Liver (tissue), 9 donors: ENCODE results near the gene LGR5. TPM values are rescaled to one million over a fixed set of nuclear protein-coding genes. Genes with fewer than 3 reads are reported as not detected.

ENCODE experiments used
- DNase-seq: peaks from one replicate; pipeline ENCODE4 v3.0.0-alpha.2; 2017; ENCODE audit warnings: low spot score
- H3K27ac ChIP-seq, 2 donors: one replicate each; pipeline ENCODE4 v1.7.0; 2013; ENCODE audit warnings: inconsistent platforms in 2 of 2, low read length in 2 of 2, control low read depth in 1 of 2, low read depth in 1 of 2, mild to moderate bottlenecking in 1 of 2
- H3K27me3 ChIP-seq, 4 donors: one replicate each; pipeline versions ENCODE4 v1.6.1 to v1.7.0; 2013; ENCODE audit warnings: low read length in 3 of 4, inconsistent platforms in 1 of 4, mild to moderate bottlenecking in 1 of 4, moderate library complexity in 1 of 4; ENCODE audit not compliant: control insufficient read depth in 4 of 4, insufficient read depth in 4 of 4
- H3K36me3 ChIP-seq, 4 donors: one replicate each; pipeline versions ENCODE4 v1.6.1 to v1.7.0; 2013; ENCODE audit warnings: low read length in 3 of 4, mild to moderate bottlenecking in 3 of 4, low read depth in 1 of 4, moderate library complexity in 1 of 4; ENCODE audit not compliant: control insufficient read depth in 4 of 4, insufficient read depth in 3 of 4
- H3K4me1 ChIP-seq, 4 donors: one replicate each; pipeline versions ENCODE4 v1.6.1 to v1.7.0; 2013; ENCODE audit warnings: low read length in 3 of 4, mild to moderate bottlenecking in 3 of 4, moderate library complexity in 1 of 4; ENCODE audit not compliant: control insufficient read depth in 4 of 4, insufficient read depth in 4 of 4
- H3K4me3 ChIP-seq, 3 donors: one replicate each; pipeline versions ENCODE4 v1.6.1 to v1.7.0; 2013; ENCODE audit warnings: low read length in 3 of 3, control low read depth in 1 of 3, low read depth in 1 of 3, mild to moderate bottlenecking in 1 of 3
- H3K9ac ChIP-seq, 2 donors: one replicate each; pipeline ENCODE4 v1.7.0; 2013; ENCODE audit warnings: low read length in 2 of 2, mild to moderate bottlenecking in 2 of 2, moderate library complexity in 2 of 2, control low read depth in 1 of 2, low read depth in 1 of 2
- H3K9me3 ChIP-seq, 4 donors: one replicate each; pipeline versions ENCODE4 v1.6.1 to v1.7.0; 2013; ENCODE audit warnings: low read length in 3 of 4; ENCODE audit not compliant: control insufficient read depth in 4 of 4
- EGR1 ChIP-seq, 2 donors: IDR thresholded peaks; 2 replicates each; pipeline ENCODE4 v1.6.1; 2016 to 2018; ENCODE audit warnings: antibody characterized with exemption in 2 of 2, low read depth in 2 of 2
- FOXA1 ChIP-seq: IDR thresholded peaks from 2 replicates; pipeline ENCODE4 v1.6.1; 2016; ENCODE audit warnings: antibody characterized with exemption
- FOXA2 ChIP-seq: IDR thresholded peaks from 2 replicates; pipeline ENCODE4 v1.6.1; 2016; ENCODE audit warnings: antibody characterized with exemption
- GABPA ChIP-seq, 2 donors: IDR thresholded peaks in 1 of 2; conservative IDR thresholded peaks in 1 of 2; 2 replicates each; pipeline ENCODE4 v1.6.1; 2016; ENCODE audit warnings: antibody characterized with exemption in 2 of 2, mild to moderate bottlenecking in 1 of 2, moderate library complexity in 1 of 2
- HNF4G ChIP-seq: IDR thresholded peaks from 2 replicates; pipeline ENCODE4 v1.6.1; 2016; ENCODE audit warnings: antibody characterized with exemption
- JUND ChIP-seq, 2 donors: IDR thresholded peaks; 2 replicates each; pipeline ENCODE4 v1.6.1; 2016; ENCODE audit warnings: antibody characterized with exemption in 2 of 2
- NR2F2 ChIP-seq: IDR thresholded peaks from 2 replicates; pipeline ENCODE4 v1.6.1; 2016; ENCODE audit warnings: antibody characterized with exemption
- RAD21 ChIP-seq, 2 donors: IDR thresholded peaks; 2 replicates each; pipeline ENCODE4 v1.6.1; 2016; ENCODE audit warnings: antibody characterized with exemption in 2 of 2, mild to moderate bottlenecking in 2 of 2
- RXRA ChIP-seq, 2 donors: IDR thresholded peaks; 2 replicates each; pipeline ENCODE4 v1.6.1; 2017 to 2018; ENCODE audit warnings: antibody characterized with exemption in 2 of 2, mild to moderate bottlenecking in 1 of 2
- SP1 ChIP-seq: IDR thresholded peaks from 2 replicates; pipeline ENCODE4 v1.6.1; 2018; ENCODE audit warnings: antibody characterized with exemption, mild to moderate bottlenecking
- TAF1 ChIP-seq: conservative IDR thresholded peaks from 2 replicates; pipeline ENCODE4 v1.6.1; 2016; ENCODE audit warnings: antibody characterized with exemption, mild to moderate bottlenecking
- WGBS: extraction: QIAGEN DNeasy Blood & Tissue Kit; methylation state at CpG from one replicate; pipeline ENCODE4 v1.1.7; 2013; 5-methylcytosine and 5-hydroxymethylcytosine counted together
- polyA plus RNA-seq, 2 donors: library from polyadenylated mRNA; stranded (reverse) in 1 of 2; unstranded in 1 of 2; fragments of 200-250 nt in 1 of 2; fragments of >200 nt in 1 of 2; fragmentation: Nextera tagmentation in 1 of 2; extraction: Ambion mirVana in 1 of 2; gene quantifications; one replicate each; pipeline versions ENCODE4 v1.2.1 to v1.2.3, GENCODE V29; 2013 to 2015
- total RNA-seq, 2 donors: library from RNA; depleted of rRNA; stranded (reverse); fragments of >200 nt; gene quantifications; one replicate each; pipeline ENCODE4 v1.2.3, GENCODE V29; 2014
- TF ChIP-seq, protein P1 (sequence below): IDR thresholded peaks from 2 replicates; pipeline ENCODE4 v1.6.1; 2016; ENCODE audit warnings: antibody characterized with exemption, mild to moderate bottlenecking
- TF ChIP-seq, protein P2 (sequence below): fragments of 150-350 bp; IDR thresholded peaks from 2 replicates; pipeline ENCODE4 v1.5.1; 2017; ENCODE audit warnings: improper control_type of control experiment, low read depth, low read length; ENCODE audit not compliant: missing input control
- TF ChIP-seq, protein P3 (sequence below): IDR thresholded peaks from 2 replicates; pipeline ENCODE4 v1.6.1; 2016; ENCODE audit warnings: antibody characterized with exemption
- TF ChIP-seq, protein P4 (sequence below): IDR thresholded peaks from 2 replicates; pipeline ENCODE4 v1.6.1; 2016; ENCODE audit warnings: antibody characterized with exemption
- donor health status: healthy.
- donor health status: healthy.
- donor health status: healthy.
- donor health status: healthy.
- donor health status: healthy.

Gene LGR5
- total and polyA plus RNA-seq, 4 donors: 0.17 to 0.99 (median 0.82) TPM

DNA sequence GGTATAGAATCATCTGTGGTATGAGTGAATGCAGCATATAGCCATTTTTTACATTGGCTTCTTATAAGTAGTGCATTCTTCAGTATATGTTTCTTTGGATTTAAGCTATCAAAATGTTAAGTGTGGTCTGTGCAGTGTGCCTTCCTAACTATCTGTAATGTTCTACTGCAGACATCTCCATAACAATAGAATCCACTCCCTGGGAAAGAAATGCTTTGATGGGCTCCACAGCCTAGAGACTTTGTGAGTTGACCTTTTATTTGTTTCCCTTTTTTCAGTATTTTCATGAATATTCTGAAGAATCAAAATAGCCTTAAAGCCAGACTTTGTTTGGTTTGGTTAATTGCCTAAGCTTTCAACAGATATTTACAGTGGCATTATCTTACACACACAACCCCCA, 116.8 kb downstream of the LGR5 start:
- DNase-seq: no peak
- Histone ChIP-seq H3K27ac (no peak overlapping the region), H3K36me3 (no peaks in the 10 kb centered on the region), H3K27me3 (no peaks in the 10 kb centered on the region), H3K4me1 (peaks cover 0 to 9% (median 1%) of the 10 kb centered on the region in 4 donors), H3K9ac (no peak overlapping the region), H3K4me3 (no peak overlapping the region), H3K9me3 (no peaks in the 10 kb centered on the region)
- TF ChIP-seq JUND (IDR thresholded peaks at IDR 0.05): no peak
- no peak for TF ChIP-seq FOXA2
- TF ChIP-seq, protein P1, sequence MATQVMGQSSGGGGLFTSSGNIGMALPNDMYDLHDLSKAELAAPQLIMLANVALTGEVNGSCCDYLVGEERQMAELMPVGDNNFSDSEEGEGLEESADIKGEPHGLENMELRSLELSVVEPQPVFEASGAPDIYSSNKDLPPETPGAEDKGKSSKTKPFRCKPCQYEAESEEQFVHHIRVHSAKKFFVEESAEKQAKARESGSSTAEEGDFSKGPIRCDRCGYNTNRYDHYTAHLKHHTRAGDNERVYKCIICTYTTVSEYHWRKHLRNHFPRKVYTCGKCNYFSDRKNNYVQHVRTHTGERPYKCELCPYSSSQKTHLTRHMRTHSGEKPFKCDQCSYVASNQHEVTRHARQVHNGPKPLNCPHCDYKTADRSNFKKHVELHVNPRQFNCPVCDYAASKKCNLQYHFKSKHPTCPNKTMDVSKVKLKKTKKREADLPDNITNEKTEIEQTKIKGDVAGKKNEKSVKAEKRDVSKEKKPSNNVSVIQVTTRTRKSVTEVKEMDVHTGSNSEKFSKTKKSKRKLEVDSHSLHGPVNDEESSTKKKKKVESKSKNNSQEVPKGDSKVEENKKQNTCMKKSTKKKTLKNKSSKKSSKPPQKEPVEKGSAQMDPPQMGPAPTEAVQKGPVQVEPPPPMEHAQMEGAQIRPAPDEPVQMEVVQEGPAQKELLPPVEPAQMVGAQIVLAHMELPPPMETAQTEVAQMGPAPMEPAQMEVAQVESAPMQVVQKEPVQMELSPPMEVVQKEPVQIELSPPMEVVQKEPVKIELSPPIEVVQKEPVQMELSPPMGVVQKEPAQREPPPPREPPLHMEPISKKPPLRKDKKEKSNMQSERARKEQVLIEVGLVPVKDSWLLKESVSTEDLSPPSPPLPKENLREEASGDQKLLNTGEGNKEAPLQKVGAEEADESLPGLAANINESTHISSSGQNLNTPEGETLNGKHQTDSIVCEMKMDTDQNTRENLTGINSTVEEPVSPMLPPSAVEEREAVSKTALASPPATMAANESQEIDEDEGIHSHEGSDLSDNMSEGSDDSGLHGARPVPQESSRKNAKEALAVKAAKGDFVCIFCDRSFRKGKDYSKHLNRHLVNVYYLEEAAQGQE: no peak
- no peak for TF ChIP-seq RAD21 (IDR thresholded peaks at IDR 0.05)
- TF ChIP-seq GABPA (IDR thresholded peaks at IDR 0.05 in 1 of 2, conservative IDR thresholded peaks at IDR 0.05 in 1 of 2): no peak
- TF ChIP-seq NR2F2: no peak
- no peak for TF ChIP-seq TAF1
- no peak for TF ChIP-seq FOXA1
- TF ChIP-seq SP1: no peak
- TF ChIP-seq, protein P2, sequence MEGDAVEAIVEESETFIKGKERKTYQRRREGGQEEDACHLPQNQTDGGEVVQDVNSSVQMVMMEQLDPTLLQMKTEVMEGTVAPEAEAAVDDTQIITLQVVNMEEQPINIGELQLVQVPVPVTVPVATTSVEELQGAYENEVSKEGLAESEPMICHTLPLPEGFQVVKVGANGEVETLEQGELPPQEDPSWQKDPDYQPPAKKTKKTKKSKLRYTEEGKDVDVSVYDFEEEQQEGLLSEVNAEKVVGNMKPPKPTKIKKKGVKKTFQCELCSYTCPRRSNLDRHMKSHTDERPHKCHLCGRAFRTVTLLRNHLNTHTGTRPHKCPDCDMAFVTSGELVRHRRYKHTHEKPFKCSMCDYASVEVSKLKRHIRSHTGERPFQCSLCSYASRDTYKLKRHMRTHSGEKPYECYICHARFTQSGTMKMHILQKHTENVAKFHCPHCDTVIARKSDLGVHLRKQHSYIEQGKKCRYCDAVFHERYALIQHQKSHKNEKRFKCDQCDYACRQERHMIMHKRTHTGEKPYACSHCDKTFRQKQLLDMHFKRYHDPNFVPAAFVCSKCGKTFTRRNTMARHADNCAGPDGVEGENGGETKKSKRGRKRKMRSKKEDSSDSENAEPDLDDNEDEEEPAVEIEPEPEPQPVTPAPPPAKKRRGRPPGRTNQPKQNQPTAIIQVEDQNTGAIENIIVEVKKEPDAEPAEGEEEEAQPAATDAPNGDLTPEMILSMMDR: no peak
- no peak for TF ChIP-seq HNF4G
- TF ChIP-seq, protein P3, sequence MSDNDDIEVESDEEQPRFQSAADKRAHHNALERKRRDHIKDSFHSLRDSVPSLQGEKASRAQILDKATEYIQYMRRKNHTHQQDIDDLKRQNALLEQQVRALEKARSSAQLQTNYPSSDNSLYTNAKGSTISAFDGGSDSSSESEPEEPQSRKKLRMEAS: no peak
- no peak for TF ChIP-seq EGR1 (IDR thresholded peaks at IDR 0.05; ENCODE audit: low read depth in 2 of 2)

DNA sequence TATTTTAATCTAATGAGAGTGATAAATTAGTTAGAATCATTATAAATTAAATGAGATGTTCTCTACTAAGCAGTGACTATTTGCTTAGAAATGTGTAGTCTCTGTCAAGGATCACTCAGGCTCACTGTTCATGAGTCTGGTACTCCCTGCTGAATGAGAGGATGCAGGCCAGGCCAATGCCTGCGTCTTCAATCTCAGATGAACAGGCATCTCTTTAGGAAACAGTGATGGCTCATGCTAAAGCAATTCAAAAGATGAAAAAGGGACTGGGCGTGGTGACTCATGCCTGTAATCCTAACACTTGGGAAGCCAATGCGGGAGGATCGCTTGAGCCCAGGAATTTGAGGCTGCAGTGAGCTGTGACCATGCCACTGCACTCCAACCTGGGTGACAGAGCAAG, 117.3 kb downstream of the LGR5 start:
- Histone ChIP-seq H3K9me3 (no peaks in the 10 kb centered on the region), H3K27ac (no peak overlapping the region), H3K27me3 (no peaks in the 10 kb centered on the region), H3K4me3 (no peak overlapping the region), H3K36me3 (no peaks in the 10 kb centered on the region), H3K4me1 (peaks cover 0 to 9% (median 1%) of the 10 kb centered on the region in 4 donors), H3K9ac (no peak overlapping the region)
- 96% methylated on average over 4 of the region's 4 CpGs for WGBS
- TF ChIP-seq RXRA (IDR thresholded peaks at IDR 0.05) (no peak), NR2F2 (no peak), GABPA (IDR thresholded peaks at IDR 0.05 in 1 of 2, conservative IDR thresholded peaks at IDR 0.05 in 1 of 2) (no peak)
- TF ChIP-seq, protein P4, sequence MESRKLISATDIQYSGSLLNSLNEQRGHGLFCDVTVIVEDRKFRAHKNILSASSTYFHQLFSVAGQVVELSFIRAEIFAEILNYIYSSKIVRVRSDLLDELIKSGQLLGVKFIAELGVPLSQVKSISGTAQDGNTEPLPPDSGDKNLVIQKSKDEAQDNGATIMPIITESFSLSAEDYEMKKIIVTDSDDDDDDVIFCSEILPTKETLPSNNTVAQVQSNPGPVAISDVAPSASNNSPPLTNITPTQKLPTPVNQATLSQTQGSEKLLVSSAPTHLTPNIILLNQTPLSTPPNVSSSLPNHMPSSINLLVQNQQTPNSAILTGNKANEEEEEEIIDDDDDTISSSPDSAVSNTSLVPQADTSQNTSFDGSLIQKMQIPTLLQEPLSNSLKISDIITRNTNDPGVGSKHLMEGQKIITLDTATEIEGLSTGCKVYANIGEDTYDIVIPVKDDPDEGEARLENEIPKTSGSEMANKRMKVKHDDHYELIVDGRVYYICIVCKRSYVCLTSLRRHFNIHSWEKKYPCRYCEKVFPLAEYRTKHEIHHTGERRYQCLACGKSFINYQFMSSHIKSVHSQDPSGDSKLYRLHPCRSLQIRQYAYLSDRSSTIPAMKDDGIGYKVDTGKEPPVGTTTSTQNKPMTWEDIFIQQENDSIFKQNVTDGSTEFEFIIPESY: no peak
- TF ChIP-seq, protein P1: no peak
- no peak for DNase-seq
